ENCODE results near the gene CAMK2D.

GRCh38 chr4:113783289-113783688 is 21.8 kb upstream of the CAMK2D start:
- TF ChIP-seq CTCF (conservative IDR thresholded peaks at IDR 0.05; ENCODE audit: low read length), result no peak
- TF ChIP-seq EZH2phosphoT487 (IDR thresholded peaks at IDR 0.05; ENCODE audit: borderline replicate concordance, low read depth, low read length), result no peak

Data from OCI-LY7 (cell line).